K562 (cell line): ENCODE measurements around the gene PLAA. TPM values are rescaled to one million over a fixed set of nuclear protein-coding genes. Genes with fewer than 3 reads are reported as not detected.

ENCODE experiments used
- ATAC-seq: fragments of 200-7000 bp; cut with Tn5 transposase; 3 replicates; pipeline ENCODE4 v1.9.1; 2020; ENCODE audit warnings: moderate library complexity
- BruUV-seq: library from RNA; stranded (reverse); fragments of 400-500 nt; replicated peaks from 2 replicates; lab custom pipeline; 2021; lab: Mats Ljungman, UMichigan
- CTCF ChIA-PET: fragments of 300-600 bp; formaldehyde crosslinking; extraction: SDS; loops from one replicate; lab custom pipeline; 2021; ENCODE audit warnings: low intra/inter-chr PET ratio; lab: Yijun Ruan, JAX
- POLR2A ChIA-PET: fragments of 300-600, 350-650 bp; sonication (Branson Sonifier 250); formaldehyde crosslinking; extraction: SDS; loops from one replicate; lab custom pipeline; 2021; ENCODE audit warnings: antibody characterized with exemption, inconsistent platforms; lab: Yijun Ruan, JAX
- DNase-seq, 4 experiments: peaks; one replicate each; pipeline versions ENCODE4 v3.0.0 to v3.0.0-alpha.2; 2011 to 2018; ENCODE audit warnings: low spot score in 3 of 4, mixed read lengths in 3 of 4; ENCODE audit errors: extremely low read depth in 1 of 4
- FAIRE-seq: peaks from 2 replicates; lab custom pipeline; 2011; peaks lifted over from hg19 to GRCh38; lab: Jason Lieb, UNC
- H2AFZ ChIP-seq: 2 replicates; pipeline ENCODE4 v1.6.0; 2011; ENCODE audit warnings: low read depth, low read length, control low read depth, inconsistent platforms
- H3K27ac ChIP-seq: fragments of 200-600 bp; 3 replicates; pipeline ENCODE4 v1.8.0; 2011; ENCODE audit warnings: low read depth, mild to moderate bottlenecking, control low read depth, inconsistent platforms, low read length, moderate library complexity, mixed read lengths; ENCODE audit errors: extremely low read depth
- H3K27me3 ChIP-seq, 2 experiments: fragments of 300-600 bp in 1 of 2; 2 replicates in 1 of 2; 3 replicates in 1 of 2; pipeline versions ENCODE4 v1.6.0 to v1.8.0; 2011; ENCODE audit warnings: inconsistent platforms in 2 of 2, low read length in 2 of 2, mild to moderate bottlenecking in 1 of 2, mixed read lengths in 1 of 2, moderate library complexity in 1 of 2; ENCODE audit not compliant: control insufficient read depth in 2 of 2, insufficient read depth in 2 of 2
- H3K36me3 ChIP-seq: fragments of 300-600 bp; 3 replicates; pipeline ENCODE4 v1.8.0; 2011; ENCODE audit warnings: mild to moderate bottlenecking, low read length, inconsistent platforms; ENCODE audit not compliant: control insufficient read depth, insufficient read depth
- H3K4me1 ChIP-seq, 2 experiments: fragments of 200-600 bp in 1 of 2; replicated peaks in 1 of 2; 2 replicates in 1 of 2; 3 replicates in 1 of 2; pipeline versions ENCODE4 v1.5.1 to v1.8.0; 2011; ENCODE audit warnings: inconsistent platforms in 2 of 2, low read length in 2 of 2, mild to moderate bottlenecking in 1 of 2, mixed read lengths in 1 of 2, moderate library complexity in 1 of 2; ENCODE audit not compliant: control insufficient read depth in 2 of 2, insufficient read depth in 2 of 2
- H3K4me2 ChIP-seq: 2 replicates; pipeline ENCODE4 v1.6.1; 2011; ENCODE audit warnings: low read length, control low read depth, inconsistent platforms, mixed read lengths; ENCODE audit not compliant: insufficient read depth
- H3K4me3 ChIP-seq: fragments of 200-600 bp; sonication (generic), shearing (Covaris generic); 2 replicates; pipeline ENCODE4 v1.5.1; 2016; ENCODE audit warnings: control low read depth, inconsistent platforms
- H3K79me2 ChIP-seq: fragments of 200-600 bp; 3 replicates; pipeline ENCODE4 v1.8.0; 2011; ENCODE audit warnings: low read length, inconsistent platforms; ENCODE audit not compliant: control insufficient read depth, insufficient read depth
- H3K9ac ChIP-seq, 2 experiments: 2 replicates each; pipeline versions ENCODE4 v1.6.0 to v1.6.1; 2011; ENCODE audit warnings: low read depth in 2 of 2, low read length in 2 of 2, control low read depth in 1 of 2, inconsistent platforms in 1 of 2, mild to moderate bottlenecking in 1 of 2, mixed read lengths in 1 of 2; ENCODE audit not compliant: insufficient read depth in 1 of 2
- H3K9me1 ChIP-seq: one replicate; pipeline ENCODE4 v1.6.0; 2011; ENCODE audit warnings: inconsistent platforms, mild to moderate bottlenecking, low read length, moderate library complexity; ENCODE audit not compliant: control insufficient read depth, insufficient read depth
- H3K9me3 ChIP-seq: replicated peaks from 2 replicates; pipeline ENCODE4 v1.5.1; 2011; ENCODE audit warnings: low read depth, low read length, inconsistent platforms; ENCODE audit not compliant: control insufficient read depth, insufficient read depth
- H4K20me1 ChIP-seq: replicated peaks from 2 replicates; pipeline ENCODE4 v1.6.1; 2011; ENCODE audit warnings: low read length, inconsistent platforms, mixed read lengths; ENCODE audit not compliant: control insufficient read depth, insufficient read depth
- CTCFL ChIP-seq: IDR thresholded peaks from 2 replicates; pipeline ENCODE4 v1.6.1; 2011; ENCODE audit warnings: borderline replicate concordance, low read depth, mild to moderate bottlenecking, moderate library complexity, low read length; ENCODE audit not compliant: insufficient read depth, poor library complexity, severe bottlenecking
- ERF ChIP-seq: fragments of 450-650 bp; formaldehyde crosslinking; IDR thresholded peaks from 2 replicates; pipeline ENCODE4 v1.4.0; 2020; ENCODE audit warnings: mild to moderate bottlenecking, mixed read lengths
- EWSR1 ChIP-seq: fragments of 450-650 bp; IDR thresholded peaks from 2 replicates; pipeline ENCODE4 v1.6.1; 2018; ENCODE audit warnings: borderline replicate concordance, mild to moderate bottlenecking, low read depth, moderate library complexity; ENCODE audit not compliant: partially characterized antibody
- GTF2A2 ChIP-seq: IDR thresholded peaks from 2 replicates; pipeline ENCODE4 v1.6.1; 2016; ENCODE audit warnings: mild to moderate bottlenecking, missing genetic modification characterization, missing compliant biosample characterization
- HDAC1 ChIP-seq, 2 experiments: fragments of 450-650 bp; IDR thresholded peaks; 2 replicates each; pipeline ENCODE4 v1.6.1; 2016 to 2017; ENCODE audit warnings: inconsistent platforms in 1 of 2, mild to moderate bottlenecking in 1 of 2, moderate library complexity in 1 of 2
- HDAC2 ChIP-seq: fragments of 450-650 bp; IDR thresholded peaks from 2 replicates; pipeline ENCODE4 v1.6.1; 2016; ENCODE audit warnings: mild to moderate bottlenecking
- HSF4 ChIP-seq: fragments of 250-450 bp; sonication (Bioruptor Pico); IDR thresholded peaks from 2 replicates; pipeline ENCODE4 v2.1.2; 2022; ENCODE audit warnings: mild to moderate bottlenecking, moderate library complexity, borderline replicate concordance
- JUND ChIP-seq, 2 experiments: IDR thresholded peaks; 2 replicates in 1 of 2; 3 replicates in 1 of 2; pipeline ENCODE4 v1.6.1; 2011; ENCODE audit warnings: borderline replicate concordance in 2 of 2, low read depth in 2 of 2, low read length in 2 of 2, improper control_type of control experiment in 1 of 2, missing biosample characterization in 1 of 2, missing genetic modification characterization in 1 of 2, missing genetic modification reagents in 1 of 2
- LEF1 ChIP-seq: fragments of 450-650 bp; IDR thresholded peaks from 2 replicates; pipeline ENCODE4 v1.6.1; 2016; ENCODE audit warnings: mild to moderate bottlenecking
- NR3C1 ChIP-seq: sonication (generic); formaldehyde crosslinking; IDR thresholded peaks from 2 replicates; pipeline ENCODE4 v1.8.1; 2022; ENCODE audit warnings: missing genetic modification reagents
- SREBF2 ChIP-seq: sonication (generic); formaldehyde crosslinking; IDR thresholded peaks from 2 replicates; pipeline ENCODE4 v1.4.0; 2020; ENCODE audit warnings: mild to moderate bottlenecking, missing genetic modification reagents
- TAF9B ChIP-seq: fragments of 450-650 bp; IDR thresholded peaks from 2 replicates; pipeline ENCODE4 v1.6.1; 2018; ENCODE audit warnings: mild to moderate bottlenecking; ENCODE audit not compliant: partially characterized antibody
- ZNF263 ChIP-seq: sonication (generic); formaldehyde crosslinking; IDR thresholded peaks from 2 replicates; pipeline ENCODE4 v1.8.0; 2022; ENCODE audit warnings: mild to moderate bottlenecking, missing genetic modification reagents, borderline replicate concordance
- ZNF707 ChIP-seq: fragments of 250-450 bp; sonication (Bioruptor Pico); conservative IDR thresholded peaks from 2 replicates; pipeline ENCODE4 v1.8.0; 2022; ENCODE audit warnings: inconsistent platforms, mild to moderate bottlenecking, moderate library complexity
- WGBS: fragments of 100-300 bp; shearing (Covaris generic); methylation state at CpG from one replicate; pipeline ENCODE4 v1.1.6; 2016; ENCODE audit warnings: low coverage, mixed read lengths; ENCODE audit not compliant: insufficient coverage; ENCODE audit errors: missing lambda C conversion rate; 5-methylcytosine and 5-hydroxymethylcytosine counted together
- in situ Hi-C: fragments of 300-500 bp; cut with MboI; formaldehyde crosslinking; loops from 4 replicates; pipeline ENCODE4 v1.15.0; 2018; ENCODE audit warnings: inconsistent platforms, mixed read lengths
- intact Hi-C: fragments of 100-400 bp; cut with micrococcal nuclease; formaldehyde crosslinking; loops from 2 replicates; pipeline ENCODE4 v1.14.2; 2022
- polyA plus RNA-seq, 8 experiments: library from polyadenylated mRNA; depleted of rRNA in 4 of 8; stranded (reverse) in 5 of 8; unstranded in 3 of 8; fragments of >200 nt; fragmentation: Nextera tagmentation in 2 of 8; fragmentation: Illumina TruSeq in 1 of 8; extraction: Ambion mirVana in 2 of 8; extraction: Trizol in 1 of 8; gene quantifications; 2 replicates each; pipeline versions ENCODE4 v1.2.1 to v1.2.3, GENCODE V29; 2011 to 2014; ENCODE audit warnings: inconsistent platforms in 1 of 8, missing spikeins in 1 of 8
- total RNA-seq, 7 experiments: library from RNA; depleted of rRNA in 6 of 7; stranded (reverse); fragments of >200 nt in 6 of 7; fragmentation: Illumina TruSeq in 2 of 7; extraction: Trizol in 2 of 7; gene quantifications; 2 replicates each; pipeline versions ENCODE4 v1.2.1 to v1.2.3, GENCODE V29; 2011 to 2021; ENCODE audit warnings: low replicate concordance in 1 of 7
- TF ChIP-seq, protein P1 (sequence below): sonication (generic); formaldehyde crosslinking; IDR thresholded peaks from 2 replicates; pipeline ENCODE4 v1.8.0; 2022; ENCODE audit warnings: mild to moderate bottlenecking, missing genetic modification reagents

The PLAA gene
- total and polyA plus RNA-seq, 9 of the 15 experiments (the other 6 are each of a cell fraction or from before 2014, with no cell fraction given), result 3.5 to 20.7 (median 16.6) TPM

- Histone ChIP-seq H4K20me1 (no peaks in the 10 kb centered on the region), H3K9me3 (no peaks in the 10 kb centered on the region), H3K9ac (no peak overlapping the region), H3K27me3 (no peaks in the 10 kb centered on the region), H3K9me1 (no peaks in the 10 kb centered on the region), H3K4me1 (no peaks in the 10 kb centered on the region), H2AFZ (no peak overlapping the region), H3K27ac (no peak overlapping the region), H3K4me2 (no peak overlapping the region), H3K79me2 (no peaks in the 10 kb centered on the region), H3K36me3 (no peaks in the 10 kb centered on the region), H3K4me3 (no peak overlapping the region)
- TF ChIP-seq ERF (CRISPR knock-in tag) (no peak), HDAC1 (IDR thresholded peaks at IDR 0.05) (no peak), ZNF263 (CRISPR knock-in tag) (no peak), CTCFL (no peak), LEF1 (no peak), SREBF2 (no peak), HDAC2 (no peak), HSF4 (CRISPR knock-in tag) (no peak), EWSR1 (no peak), GTF2A2 (tag) (no peak), NR3C1 (CRISPR knock-in tag) (no peak), ZNF707 (CRISPR knock-in tag) (no peak), TAF9B (no peak), JUND (IDR thresholded peaks at IDR 0.05; ENCODE audit: borderline replicate concordance, low read depth, low read length) (no peak), JUND (tag; IDR thresholded peaks at IDR 0.05; ENCODE audit: borderline replicate concordance, low read depth, low read length) (no peak)
- TF ChIP-seq, protein P1, sequence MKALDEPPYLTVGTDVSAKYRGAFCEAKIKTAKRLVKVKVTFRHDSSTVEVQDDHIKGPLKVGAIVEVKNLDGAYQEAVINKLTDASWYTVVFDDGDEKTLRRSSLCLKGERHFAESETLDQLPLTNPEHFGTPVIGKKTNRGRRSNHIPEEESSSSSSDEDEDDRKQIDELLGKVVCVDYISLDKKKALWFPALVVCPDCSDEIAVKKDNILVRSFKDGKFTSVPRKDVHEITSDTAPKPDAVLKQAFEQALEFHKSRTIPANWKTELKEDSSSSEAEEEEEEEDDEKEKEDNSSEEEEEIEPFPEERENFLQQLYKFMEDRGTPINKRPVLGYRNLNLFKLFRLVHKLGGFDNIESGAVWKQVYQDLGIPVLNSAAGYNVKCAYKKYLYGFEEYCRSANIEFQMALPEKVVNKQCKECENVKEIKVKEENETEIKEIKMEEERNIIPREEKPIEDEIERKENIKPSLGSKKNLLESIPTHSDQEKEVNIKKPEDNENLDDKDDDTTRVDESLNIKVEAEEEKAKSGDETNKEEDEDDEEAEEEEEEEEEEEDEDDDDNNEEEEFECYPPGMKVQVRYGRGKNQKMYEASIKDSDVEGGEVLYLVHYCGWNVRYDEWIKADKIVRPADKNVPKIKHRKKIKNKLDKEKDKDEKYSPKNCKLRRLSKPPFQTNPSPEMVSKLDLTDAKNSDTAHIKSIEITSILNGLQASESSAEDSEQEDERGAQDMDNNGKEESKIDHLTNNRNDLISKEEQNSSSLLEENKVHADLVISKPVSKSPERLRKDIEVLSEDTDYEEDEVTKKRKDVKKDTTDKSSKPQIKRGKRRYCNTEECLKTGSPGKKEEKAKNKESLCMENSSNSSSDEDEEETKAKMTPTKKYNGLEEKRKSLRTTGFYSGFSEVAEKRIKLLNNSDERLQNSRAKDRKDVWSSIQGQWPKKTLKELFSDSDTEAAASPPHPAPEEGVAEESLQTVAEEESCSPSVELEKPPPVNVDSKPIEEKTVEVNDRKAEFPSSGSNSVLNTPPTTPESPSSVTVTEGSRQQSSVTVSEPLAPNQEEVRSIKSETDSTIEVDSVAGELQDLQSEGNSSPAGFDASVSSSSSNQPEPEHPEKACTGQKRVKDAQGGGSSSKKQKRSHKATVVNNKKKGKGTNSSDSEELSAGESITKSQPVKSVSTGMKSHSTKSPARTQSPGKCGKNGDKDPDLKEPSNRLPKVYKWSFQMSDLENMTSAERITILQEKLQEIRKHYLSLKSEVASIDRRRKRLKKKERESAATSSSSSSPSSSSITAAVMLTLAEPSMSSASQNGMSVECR (CRISPR knock-in tag), result no peak
- intact Hi-C loops (loop anchor here (5.0 kb wide), 1 partner anchor 229 kb away; no protein-coding TSS in a partner anchor), in situ Hi-C loops (loop anchor here (10.0 kb wide), 1 partner anchor 227 kb away; no protein-coding TSS in a partner anchor)
- BruUV-seq, result no TSS peak
- WGBS, result 100% methylated on average over 1 of the region's 1 CpG
- no peak for DNase-seq
- ChIA-PET CTCF (no interaction called here), POLR2A (interaction anchor here (1.8 kb wide), 1 partner anchor 16 kb away, joined by 8 read pairs; the partner anchor contains the start of gene IFT74)
- no peak for ATAC-seq
- no peak for FAIRE-seq
These were observed 24.7 kb upstream of the PLAA start for GRCh38 chr9:26971721-26972120.
